ENCODE measurements around the gene SLC16A9.

DNA sequence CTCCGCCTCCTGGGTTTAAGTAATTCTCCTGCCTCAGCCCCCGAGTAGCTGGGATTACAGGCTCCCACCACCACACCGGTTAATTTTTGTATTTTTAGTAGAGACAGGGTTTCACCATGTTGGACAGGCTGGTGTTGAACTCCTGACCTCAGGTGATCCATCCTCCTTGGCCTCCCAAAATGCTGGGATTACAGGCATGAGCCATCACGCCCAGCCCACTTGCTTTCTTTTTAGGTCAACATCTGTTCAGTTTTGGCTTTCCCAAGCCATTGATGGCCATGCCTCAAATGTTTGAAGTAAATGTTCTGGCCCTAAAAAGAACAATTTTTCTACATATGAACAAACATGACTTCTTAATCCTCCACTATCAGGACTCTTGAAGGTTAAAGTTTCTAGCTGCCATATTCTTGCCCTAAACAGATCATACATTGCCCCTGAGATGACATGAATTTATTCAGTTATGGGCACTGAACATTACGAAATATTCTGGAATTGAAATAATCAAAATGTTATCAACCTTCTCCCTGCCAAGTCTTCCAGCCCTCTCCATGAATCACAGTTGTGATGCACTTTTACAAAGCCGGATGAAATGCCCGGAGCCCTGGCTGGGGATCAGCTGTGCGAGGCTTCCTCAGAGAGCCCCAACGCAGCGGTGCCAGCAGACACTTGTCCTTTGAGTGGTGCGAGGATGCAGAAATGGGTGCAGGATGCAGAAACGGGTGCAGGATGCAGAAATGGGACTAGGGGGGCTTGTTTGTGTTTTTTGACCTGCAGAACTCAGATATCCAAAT lies 40.7 kb upstream of the SLC16A9 start:
- TF ChIP-seq, protein P1, sequence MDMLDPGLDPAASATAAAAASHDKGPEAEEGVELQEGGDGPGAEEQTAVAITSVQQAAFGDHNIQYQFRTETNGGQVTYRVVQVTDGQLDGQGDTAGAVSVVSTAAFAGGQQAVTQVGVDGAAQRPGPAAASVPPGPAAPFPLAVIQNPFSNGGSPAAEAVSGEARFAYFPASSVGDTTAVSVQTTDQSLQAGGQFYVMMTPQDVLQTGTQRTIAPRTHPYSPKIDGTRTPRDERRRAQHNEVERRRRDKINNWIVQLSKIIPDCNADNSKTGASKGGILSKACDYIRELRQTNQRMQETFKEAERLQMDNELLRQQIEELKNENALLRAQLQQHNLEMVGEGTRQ (IDR thresholded peaks at IDR 0.05; ENCODE audit: borderline replicate concordance, low read depth, low read length) = no peak
- no peak for TF ChIP-seq GATA2 (CRISPR knock-in tag; IDR thresholded peaks at IDR 0.05)
